Progenitor cell of endocrine pancreas (in vitro differentiated cells): ENCODE measurements around the gene MBOAT2. TPM values are rescaled to one million over a fixed set of nuclear protein-coding genes. Genes with fewer than 3 reads are reported as not detected.
A peak's percentile ranks its signal among the peaks of the same experiment; 100 is the strongest.

Source experiments
- DNase-seq: peaks from one replicate; pipeline ENCODE4 v3.0.0; 2021; ENCODE audit warnings: low spot score; ENCODE audit not compliant: unreplicated experiment
- H3K27ac Mint-ChIP-seq: 2 replicates; pipeline ENCODE4 v1.8.0; 2021; ENCODE audit warnings: mild to moderate bottlenecking, moderate library complexity, mixed read lengths
- H3K27me3 Mint-ChIP-seq: 2 replicates; pipeline ENCODE4 v1.8.0; 2021; ENCODE audit warnings: mixed read lengths
- H3K36me3 Mint-ChIP-seq: 2 replicates; pipeline ENCODE4 v1.8.0; 2022; ENCODE audit warnings: mixed read lengths; ENCODE audit not compliant: insufficient read depth
- H3K4me1 Mint-ChIP-seq: 2 replicates; pipeline ENCODE4 v1.8.0; 2021; ENCODE audit warnings: low read depth, mixed read lengths
- H3K4me3 Mint-ChIP-seq: 2 replicates; pipeline ENCODE4 v1.8.0; 2021; ENCODE audit warnings: low read depth, mild to moderate bottlenecking, moderate library complexity, mixed read lengths
- H3K9me3 Mint-ChIP-seq: 2 replicates; pipeline ENCODE4 v1.8.0; 2021; ENCODE audit warnings: low read depth, mixed read lengths
- CTCF ChIP-seq: fragments of 200-600 bp; sonication (generic); IDR thresholded peaks from one replicate; pipeline ENCODE4 v1.5.0; 2021; ENCODE audit warnings: antibody characterized with exemption, mild to moderate bottlenecking; ENCODE audit not compliant: unreplicated experiment
- total RNA-seq: library from RNA; stranded (reverse); gene quantifications from 2 replicates; pipeline ENCODE4 v1.2.1, GENCODE V29; 2021

MBOAT2 gene
- total RNA-seq, 1 donor from 2014 or later, result 49.8 TPM

DNA sequence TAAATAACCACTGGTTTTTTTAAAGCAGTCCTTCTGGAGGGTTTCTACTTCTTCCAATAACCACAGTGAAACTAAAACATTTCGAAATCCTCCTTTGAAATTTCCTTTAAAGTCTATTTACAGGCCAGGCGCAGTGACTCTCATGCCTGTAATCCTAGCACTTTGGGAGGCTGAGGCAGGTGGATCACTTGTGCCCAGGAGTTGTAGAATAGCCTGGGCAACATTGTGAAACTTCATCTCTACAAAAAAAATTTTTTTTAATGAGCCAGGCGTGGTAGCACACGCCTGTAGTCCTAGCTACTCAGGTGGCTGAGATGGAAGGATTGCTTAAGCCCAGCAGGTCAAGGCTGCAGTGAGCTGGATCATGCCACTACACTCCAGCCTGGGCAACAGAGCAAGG, 181.3 kb downstream of the MBOAT2 start:
- no peak for DNase-seq
- no peak for TF ChIP-seq CTCF
- Mint-ChIP-seq H3K9me3 (no peaks in the 10 kb centered on the region), H3K27ac (no peak overlapping the region), H3K36me3 (peaks cover 19% of the 10 kb centered on the region), H3K4me3 (no peak overlapping the region), H3K27me3 (no peaks in the 10 kb centered on the region), H3K4me1 (peaks cover 7% of the 10 kb centered on the region)

GRCh38 chr2:8821276-8822217, 181.9 kb downstream of the MBOAT2 start:
- Mint-ChIP-seq H3K36me3 (peaks cover 20% of the 10 kb centered on the region), H3K9me3 (no peaks in the 10 kb centered on the region), H3K4me3 (no peak overlapping the region), H3K4me1 (peaks cover 7% of the 10 kb centered on the region), H3K27me3 (no peaks in the 10 kb centered on the region), H3K27ac (no peak overlapping the region)
- no peak for TF ChIP-seq CTCF
- no peak for DNase-seq

- TF ChIP-seq CTCF, result no peak
- peaks cover 7% of the 10 kb centered on the region for H3K4me1 Mint-ChIP-seq
- H3K27ac Mint-ChIP-seq, result peak overlapping the region; percentile 79
- DNase-seq, result no peak
- no peaks in the 10 kb centered on the region for H3K9me3 Mint-ChIP-seq
- H3K27me3 Mint-ChIP-seq, result no peaks in the 10 kb centered on the region
- H3K36me3 Mint-ChIP-seq, result peaks cover 22% of the 10 kb centered on the region
- H3K4me3 Mint-ChIP-seq, result no peak overlapping the region
These were observed 183.5 kb downstream of the MBOAT2 start for GRCh38 chr2:8819948-8820347.

GRCh38 chr2:8819194-8819593, 184.3 kb downstream of the MBOAT2 start:
- Mint-ChIP-seq H3K27me3 (no peaks in the 10 kb centered on the region), H3K36me3 (peaks cover 20% of the 10 kb centered on the region), H3K4me1 (peaks cover 7% of the 10 kb centered on the region), H3K4me3 (no peak overlapping the region), H3K27ac (no peak overlapping the region), H3K9me3 (no peaks in the 10 kb centered on the region)
- no peak for TF ChIP-seq CTCF
- DNase-seq, result no peak

DNA sequence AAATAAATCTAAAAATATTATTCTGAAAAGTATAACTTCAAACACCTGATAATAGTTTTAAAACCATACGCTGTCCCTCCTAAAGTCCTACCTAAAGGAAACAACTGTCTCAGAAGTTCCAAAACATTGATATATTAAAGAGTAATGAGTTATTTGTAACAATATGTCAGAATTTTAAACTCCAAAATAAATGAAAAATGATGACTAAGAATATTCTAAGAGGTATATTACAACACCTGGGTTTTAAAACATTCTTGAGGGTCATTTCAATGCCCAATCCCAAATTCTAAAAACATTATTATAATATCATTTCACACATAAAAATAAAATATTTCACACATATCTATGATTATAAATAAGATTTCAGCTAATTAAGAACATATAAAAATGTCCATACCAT, 186.3 kb downstream of the MBOAT2 start:
- Mint-ChIP-seq H3K27ac (no peak overlapping the region), H3K4me3 (no peak overlapping the region), H3K9me3 (no peaks in the 10 kb centered on the region), H3K36me3 (peaks cover 25% of the 10 kb centered on the region), H3K4me1 (peaks cover 10% of the 10 kb centered on the region), H3K27me3 (no peaks in the 10 kb centered on the region)
- no peak for DNase-seq
- no peak for TF ChIP-seq CTCF
